T-helper 2 cell (primary cell): Measurements from ENCODE around the gene ZMIZ1.

Source experiments
- DNase-seq, 5 experiments: peaks; one replicate each; pipeline versions ENCODE4 v3.0.0 to v3.0.0-alpha.2; 2012 to 2022

ZMIZ1 gene

DNA sequence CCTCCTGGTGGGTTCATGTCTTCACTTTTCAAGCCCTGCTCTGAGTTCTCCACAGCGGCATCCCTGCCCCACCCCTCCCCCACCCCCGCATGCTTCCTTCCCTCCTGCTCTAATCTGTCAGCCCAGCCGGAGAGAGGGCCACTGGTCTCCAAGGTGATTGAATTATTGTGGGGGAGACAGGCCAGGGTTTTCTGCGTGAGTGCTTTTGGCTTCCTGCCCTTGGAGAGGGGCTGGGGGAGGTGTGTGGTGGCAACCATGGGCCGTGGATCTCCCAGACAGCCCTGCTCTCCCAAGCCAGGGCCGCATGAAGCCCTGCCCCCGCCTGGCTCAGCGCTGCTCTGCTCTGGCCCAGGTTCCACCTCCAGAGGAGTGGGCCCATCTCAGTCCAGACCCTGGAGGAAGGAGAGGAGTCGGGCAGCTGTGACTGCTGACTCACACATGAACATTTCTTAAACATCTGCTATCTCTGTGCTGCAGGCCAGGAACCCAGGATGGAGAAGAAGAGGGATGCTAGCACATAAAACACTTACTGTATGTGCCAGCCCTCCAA lies 109.9 kb downstream of the ZMIZ1 start:
- DNase-seq = no peak

DNA sequence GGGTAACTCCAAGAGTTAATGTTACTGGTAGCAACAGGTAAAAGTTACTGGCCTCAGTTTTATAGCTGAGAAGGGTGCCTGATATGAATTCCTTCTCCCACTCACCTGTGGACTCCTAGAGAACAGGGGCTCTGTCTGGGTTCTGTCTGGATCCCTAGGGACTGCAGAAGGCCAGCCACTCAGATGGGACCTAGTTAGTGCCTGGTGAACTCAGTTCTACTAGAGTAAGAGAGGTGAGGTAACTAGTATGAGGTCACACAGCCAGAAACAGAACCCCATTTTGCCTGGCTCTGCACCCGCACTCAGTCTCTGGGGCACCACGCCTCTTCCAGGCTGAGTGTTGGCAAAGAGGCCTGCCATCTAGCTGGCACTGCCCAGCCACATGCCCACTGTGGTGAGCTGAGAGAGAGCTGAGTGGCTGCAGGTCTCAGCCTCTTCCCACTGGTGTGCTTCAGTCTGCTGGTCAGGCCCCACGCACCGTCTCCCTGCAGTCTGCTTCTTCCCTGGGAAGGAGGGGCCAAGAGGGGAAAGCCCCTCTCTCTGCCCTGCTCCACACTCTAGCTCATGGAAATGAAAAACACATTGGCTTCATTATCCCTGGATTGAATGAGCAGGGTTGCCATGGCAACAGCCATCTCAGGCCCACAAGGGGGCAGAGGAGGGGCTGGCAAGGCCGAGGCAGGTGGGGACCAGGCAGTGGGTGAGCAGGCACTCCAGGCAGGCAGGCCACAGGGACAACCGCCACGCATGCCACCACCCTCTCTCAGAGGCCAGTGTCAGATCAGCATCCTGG lies 110.6 kb downstream of the ZMIZ1 start:
- DNase-seq = no peak

DNA sequence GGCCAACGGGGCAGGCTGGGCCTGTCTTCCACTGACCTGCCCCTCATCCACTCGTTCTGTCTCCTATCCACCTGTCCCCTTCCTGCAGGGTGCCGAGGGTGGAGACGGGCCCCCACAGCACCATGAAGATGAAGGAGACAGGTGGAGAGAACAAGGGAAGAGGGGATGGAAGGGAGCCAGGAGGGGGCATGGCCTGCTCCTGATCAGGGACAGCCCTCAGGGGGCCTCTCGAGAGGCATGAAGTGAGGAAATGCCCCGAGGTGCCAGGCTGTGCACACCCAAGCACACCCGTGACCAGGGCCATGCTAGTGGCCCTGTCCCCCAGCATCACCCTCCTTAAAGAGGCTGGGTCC lies 111.2 kb downstream of the ZMIZ1 start:
- no peak for DNase-seq

DNA sequence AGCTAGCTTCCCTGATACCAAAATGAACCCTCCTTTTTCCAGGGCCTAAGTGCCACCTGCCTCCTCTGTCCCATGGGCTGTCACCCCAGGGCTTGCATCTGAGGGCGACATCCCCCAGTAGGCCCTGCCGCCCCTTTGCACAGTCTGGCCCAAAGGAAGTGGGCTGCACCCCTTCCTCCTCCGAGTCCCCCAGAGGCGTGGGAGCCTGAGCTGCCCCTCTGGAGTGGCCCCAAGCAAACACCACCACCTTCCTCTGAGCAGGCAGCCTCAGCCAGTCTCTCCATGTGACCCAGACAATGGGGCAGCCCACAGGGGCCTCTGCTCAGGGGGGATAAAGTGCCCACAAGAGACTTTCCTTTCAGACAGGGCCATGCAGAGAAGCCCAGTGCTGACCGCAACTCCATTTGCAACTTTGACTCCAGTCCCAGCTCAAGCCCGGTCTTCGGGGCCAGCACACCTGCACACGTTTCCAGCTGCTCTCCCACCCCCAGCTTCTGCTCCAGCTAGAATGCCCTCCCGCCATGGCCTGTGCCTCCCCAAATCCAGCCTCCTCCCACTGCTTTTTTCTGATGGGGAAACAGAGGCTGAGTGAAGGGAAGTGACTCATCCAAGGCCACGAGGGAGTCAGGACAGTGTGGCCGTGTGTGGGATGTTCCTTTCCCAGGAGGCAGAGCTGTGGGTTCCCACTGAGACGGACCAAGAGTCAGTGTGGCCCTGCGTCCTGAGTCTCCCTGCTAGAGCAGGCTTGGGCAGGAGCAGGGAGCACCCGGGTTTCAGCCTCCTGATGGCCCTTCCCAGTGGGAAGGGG lies 111.9 kb downstream of the ZMIZ1 start:
- DNase-seq = no peak

DNA sequence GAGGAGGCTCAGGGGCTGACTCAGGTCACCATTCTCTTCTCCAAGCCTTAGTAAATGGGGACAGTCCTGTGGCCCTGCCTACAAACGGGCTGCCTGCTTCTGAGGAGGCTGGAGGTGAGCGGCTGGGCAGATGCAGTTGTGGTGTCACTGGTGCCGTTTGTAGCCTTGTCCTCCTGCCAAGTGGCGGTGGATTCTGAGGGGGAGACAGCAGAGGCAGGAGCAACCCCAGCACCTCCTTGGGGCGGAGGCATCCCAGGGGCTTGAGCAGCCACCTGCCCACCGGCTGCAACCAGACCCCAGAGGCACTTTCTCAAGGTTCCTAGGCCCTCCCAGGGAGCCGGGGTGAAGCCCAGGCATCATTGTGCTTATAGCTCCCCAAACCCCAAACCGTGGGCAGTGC lies 112.5 kb downstream of the ZMIZ1 start:
- DNase-seq = no peak

DNA sequence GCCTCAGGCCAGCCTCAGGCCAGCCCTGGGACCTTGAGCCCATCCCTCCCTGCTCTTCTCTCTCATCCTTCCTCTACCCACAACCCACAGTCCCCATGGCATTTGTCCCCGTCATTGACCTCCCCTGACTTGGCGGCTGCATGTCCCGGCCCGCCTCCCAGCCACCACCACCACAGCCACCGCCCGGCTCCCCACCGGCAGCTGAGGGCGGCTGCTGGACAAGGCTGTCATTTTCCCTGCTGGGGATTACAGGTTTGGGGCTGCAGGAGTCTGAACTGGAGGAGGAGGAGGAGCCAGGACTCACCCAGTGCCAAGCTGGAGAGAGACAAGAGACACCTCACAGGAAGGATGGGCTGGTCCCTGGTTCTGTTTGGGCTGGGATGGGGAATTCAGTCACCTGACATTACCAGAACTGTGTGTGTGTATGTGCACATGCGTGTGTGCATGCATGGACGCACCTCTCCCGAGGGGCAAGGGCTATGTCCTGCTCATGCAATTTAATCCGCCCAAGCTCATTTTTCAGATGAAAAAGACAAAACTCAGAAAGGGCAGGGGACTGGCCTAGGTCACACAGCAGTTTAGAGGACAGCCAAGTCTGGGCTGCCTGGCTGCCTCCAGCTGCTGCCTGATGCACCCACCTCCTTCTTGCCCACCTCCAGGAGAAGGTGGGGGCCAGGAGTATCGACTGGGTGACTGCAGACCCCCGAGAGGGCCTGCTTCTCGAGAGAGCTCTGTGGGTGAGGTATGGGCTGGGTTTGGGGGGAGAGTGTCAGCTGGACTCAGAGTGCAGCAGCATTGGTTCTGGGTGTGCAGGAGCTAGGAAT lies 113.1 kb downstream of the ZMIZ1 start:
- DNase-seq = no peak

DNA sequence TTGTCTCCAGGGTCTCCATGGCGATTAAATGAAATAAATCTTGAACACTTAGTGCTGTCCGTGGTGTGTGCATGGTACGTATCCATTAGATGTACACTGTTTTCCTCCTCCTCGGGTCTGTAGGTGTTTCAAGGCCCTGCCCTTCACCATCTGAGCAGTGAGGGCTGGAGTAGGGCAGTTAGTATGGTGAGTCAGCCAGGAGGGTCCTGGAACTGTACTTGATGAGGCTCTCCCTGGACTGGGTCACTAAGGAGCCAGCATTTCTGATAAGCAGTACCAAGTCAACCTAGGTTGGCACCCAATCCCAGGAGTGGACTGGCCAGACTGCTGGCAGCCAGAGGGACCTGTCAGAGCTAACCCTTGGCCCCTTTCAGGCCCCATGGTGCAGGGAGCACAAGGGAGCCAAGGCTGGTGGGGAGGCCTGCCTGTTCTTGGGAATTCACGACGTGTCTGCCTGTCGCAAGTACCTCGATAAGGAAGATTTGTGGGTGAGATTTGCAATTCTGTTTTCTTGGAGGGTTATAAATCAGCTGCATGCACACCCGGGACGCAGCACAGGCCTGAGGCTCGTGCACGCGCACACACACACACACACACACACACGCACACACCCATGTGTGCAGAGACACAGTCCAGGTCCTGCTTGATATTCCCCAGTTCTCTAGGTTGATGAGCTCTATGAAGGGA lies 114.2 kb downstream of the ZMIZ1 start:
- no peak for DNase-seq

DNA sequence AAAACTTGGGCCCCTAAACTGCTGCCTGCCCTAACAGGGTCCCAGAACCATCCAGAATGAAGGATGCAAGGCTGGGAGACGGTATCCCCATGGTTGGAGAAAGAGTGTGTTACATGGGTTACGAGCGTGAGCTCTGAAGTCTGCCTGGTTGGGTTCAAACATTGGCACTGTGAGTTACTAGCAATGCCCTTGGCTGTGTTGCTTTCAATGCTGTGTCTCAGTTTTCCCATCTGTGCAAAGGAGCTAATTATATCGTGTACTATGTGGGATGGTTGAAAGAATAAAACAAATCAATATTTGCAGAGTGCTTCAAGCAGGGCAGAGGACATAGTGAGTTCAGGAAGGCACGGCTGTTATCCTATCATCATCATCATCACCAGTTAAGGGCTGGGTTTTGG lies 114.7 kb downstream of the ZMIZ1 start:
- no peak for DNase-seq

DNA sequence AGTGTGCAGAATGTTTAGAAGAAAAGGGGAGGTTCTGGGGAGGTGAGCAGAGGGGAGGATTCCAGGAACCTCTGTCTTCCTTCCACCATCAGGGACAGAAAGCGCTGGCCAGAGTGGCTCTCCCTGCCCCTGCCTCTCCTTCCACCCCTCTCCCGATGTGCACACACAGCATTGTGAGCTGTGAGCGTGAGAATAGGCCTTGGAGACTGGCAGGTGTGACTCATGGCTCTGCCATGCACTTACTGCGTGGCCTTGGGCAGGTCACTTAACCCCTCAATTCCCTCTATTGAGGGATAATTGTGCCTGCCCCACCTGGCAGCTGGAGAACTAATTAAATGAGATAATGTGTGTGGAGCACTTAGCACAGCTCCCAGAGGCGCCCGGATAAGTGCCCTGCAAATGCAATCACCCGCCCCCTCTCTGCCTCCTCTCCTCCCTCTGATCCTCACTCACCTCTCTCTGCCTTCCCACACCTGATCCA lies 115.4 kb downstream of the ZMIZ1 start:
- no peak for DNase-seq

DNA sequence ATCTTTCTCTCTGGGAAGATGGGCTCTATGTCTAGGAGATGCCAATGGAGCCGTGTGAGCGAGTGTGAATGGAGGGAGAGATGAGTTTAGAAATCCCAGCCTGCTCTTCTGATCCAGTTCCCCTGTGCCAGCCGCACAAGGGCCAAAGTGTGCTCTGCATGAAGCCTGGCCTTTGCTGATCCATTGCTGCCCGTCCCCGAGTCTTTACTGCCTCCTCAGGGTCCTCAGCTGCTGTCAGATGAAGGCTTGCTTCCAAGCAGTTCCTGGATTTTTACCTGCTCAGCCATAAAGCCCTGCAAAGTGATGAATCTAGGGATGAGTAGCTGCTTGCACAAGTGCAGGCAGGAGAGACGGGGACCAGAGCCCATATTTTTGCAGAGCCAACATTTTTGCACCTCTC lies 115.9 kb downstream of the ZMIZ1 start:
- no peak for DNase-seq

DNA sequence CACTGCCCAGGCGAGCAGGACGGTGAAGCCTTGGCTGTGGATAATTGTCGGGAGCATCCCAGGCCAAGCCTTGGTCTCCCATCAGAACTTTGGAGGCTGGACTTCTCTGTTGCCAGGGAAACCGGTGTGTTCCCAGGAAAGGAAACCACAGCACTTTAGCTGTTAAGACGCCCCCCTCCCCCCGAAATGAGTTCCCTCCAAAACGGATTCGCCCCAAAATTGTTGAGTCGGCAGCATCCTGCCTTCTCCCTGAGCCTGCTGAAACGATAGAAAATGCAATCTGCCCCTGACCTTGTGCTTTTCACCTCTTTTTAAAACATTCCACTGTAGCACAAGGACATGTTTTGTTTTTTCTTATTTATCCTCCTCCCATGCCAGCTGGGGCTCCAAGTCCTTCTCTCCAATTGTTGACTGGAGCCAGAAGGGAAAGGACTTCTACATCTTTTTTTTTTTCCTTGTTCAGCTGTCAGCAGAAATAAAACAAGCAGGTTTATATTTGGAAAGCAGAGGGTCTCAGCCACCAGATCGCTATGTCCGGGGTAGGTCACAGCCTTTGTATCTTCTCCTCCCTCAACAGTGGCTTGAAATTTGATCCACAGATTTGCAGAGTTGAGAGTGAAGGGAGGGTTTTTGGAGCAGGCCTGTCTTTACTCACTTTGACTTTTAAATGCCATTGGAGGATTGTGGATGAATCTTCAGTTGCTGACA lies 116.5 kb downstream of the ZMIZ1 start:
- DNase-seq = no peak

DNA sequence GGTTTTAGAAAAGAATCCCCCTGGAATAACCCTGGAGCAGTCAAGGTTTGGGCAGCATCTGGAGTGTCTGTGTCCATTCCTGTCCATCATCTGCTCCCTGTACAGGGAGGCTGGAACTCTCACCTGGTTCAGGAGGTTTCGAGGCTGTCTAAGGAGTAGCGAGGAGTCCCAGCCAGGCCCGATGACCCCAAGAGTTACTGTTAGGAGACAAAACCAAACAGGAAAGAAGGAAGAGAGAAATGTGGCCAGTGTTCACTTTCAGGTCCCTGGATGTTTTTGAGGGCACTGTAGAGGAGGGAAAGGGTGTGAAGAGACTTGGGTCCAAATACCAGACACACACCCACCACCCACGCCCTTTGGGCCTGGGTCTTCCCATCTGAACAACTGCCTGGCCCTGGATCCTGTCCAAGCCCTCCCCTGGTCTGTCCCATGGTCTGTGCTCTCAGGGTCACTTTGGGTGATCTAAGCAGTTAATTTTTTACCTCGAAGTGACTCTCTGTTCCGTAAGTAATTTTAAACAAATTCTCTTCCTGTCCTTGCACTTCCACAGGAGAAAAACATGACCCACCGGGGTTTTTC lies 117.1 kb downstream of the ZMIZ1 start:
- DNase-seq = no peak

DNA sequence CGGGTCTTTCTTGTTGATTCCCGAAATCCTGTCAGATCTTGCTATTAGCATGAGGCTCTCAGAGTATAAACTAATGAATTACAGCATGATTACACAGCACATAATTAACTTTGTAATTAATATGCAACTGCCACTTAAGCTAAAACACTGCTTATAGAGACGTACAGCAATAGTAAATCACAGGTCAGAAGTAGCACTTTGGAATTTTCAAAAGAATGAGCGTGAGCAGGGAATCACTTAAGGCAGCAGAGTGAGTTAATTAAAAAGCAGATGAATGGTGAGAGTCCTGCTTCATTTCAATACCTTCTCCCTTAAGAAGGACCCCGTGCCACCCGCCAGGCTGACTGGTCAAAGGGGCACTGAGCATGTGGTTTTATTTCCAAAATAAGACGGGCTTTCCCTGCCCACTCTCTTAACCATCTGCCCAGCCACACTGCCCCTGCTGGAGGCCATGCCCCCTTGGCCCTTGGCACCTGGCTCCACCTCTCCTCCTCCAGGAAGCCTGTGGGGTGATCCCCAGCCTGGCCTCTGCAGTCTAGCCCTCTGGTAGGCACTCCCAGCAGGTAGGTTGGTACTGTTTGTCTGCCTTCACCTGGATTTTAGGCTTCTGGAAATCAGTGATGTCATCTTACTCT lies 117.8 kb downstream of the ZMIZ1 start:
- DNase-seq = no peak

DNA sequence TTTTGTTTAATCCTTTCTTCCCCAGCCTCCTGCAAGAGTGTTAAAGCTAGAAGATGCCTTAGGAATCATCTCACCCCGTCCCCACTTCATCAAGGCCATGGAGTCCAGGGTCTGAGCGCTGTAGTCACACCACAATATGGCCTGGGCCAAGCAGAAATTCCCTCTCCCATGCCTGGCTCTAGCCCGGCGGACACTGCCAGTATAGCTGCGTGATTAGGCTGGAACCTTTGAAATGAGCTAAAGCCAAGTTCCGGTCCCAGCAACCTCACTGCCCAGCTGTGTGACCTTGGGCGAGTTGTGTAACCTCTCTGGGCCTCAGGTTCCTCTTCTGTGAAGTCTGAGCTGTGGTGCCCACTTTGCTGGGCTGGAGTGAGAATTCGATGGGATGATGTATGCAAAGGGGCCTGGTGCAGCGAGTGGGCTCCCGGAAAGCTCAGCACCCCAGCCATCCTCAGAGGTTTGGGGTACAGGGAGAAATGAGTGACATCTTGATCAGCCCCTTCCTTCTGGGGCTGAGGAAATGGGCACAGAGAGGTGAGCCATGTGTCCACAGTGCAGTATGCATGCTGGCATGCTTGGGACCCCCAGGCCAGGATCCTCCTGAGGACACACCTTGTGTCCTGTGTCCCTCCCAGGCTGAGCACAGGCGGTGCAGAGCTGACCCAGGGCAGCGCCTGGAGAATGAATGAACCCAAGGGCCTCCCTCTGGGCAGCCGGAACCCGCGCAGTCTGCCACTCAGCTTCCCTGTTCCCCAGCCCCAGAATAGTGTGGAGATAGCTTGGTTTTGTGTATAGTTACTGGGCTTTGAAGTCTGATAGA lies 118.6 kb downstream of the ZMIZ1 start:
- no peak for DNase-seq

DNA sequence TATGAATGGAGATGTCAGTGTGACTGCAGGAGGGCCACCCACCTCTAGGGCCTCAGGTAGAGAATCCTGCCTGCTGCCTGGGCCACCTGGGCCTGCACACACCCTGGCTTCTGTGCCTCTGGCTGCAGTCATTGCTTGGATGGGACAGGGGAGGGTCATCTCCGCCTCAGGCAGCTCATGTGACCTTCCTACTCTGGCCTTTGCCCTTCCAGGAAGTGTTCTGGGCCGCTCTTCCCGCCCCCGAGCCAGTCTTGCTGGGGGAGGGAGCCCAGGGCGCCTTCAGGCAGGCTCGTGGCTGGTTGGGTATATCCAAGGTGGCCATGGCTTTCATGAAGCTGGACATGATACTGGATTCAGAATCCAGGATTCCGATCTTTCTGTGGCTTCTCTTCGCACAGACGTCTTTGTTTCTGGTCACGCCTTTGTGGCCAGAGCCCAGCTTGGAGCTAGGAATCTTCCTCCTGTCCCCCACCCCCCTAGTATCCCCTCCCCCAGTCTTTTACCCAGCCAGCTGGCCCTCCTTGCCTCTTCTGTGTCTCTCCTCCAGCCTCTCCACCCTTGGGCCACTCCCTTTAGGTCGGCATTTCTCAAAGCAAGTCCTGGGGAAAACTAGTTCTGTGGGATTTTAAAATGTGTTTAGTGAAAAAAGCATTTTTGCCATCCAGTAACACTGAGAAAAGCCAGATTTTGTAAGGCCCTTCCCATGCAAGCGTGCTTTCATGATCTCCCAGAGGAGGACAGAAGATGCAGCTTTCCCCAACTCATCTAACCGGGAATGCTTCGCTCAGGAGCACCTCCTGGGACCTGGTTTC lies 119.6 kb downstream of the ZMIZ1 start:
- DNase-seq = no peak

DNA sequence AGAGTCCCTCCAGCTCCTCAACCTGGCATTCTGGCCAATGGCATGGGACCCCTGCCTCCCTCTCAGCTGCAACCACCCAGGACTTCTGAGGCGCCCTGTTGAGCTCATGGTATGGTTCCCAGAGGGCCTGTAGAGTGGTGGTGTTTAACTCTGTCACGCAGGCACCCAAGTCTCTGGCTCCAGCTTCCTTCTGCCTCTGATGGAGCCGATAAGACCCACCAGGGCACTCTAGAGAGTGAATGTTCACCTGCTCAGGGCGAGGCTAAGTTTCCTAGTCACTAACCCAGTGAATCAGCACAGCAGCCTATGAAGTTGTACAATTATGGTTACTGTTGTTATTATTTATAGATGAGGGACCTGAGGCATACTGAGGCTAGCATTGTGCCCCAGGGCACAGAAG lies 120.4 kb downstream of the ZMIZ1 start:
- no peak for DNase-seq

DNA sequence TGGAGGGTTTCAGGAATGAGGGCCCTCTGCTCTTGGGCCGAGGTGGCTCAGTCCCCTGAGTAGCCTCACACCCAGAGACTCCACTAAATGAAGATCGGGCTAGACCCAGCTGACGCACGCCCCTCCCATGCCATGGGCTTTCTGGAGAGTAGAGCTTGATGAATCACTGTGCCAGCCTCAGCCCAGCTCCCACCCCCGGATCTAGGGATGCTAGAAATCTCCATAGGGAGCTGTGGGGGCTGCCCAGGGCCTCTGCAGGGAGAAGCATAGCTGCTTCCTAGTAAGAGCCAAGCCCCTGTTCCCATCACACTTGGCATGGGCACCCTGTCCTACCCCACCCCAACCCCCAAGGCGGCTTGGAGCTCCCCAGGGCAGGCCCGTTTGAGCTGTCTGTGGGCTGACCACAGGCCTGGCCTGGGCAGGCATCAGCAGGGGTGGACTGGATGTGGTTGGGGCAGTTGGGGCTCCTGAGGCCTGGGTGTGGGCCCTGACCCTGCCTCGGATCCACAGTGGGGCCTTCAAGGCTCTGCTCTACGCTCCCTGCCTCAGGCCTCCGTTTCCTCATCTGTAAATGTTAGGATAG lies 121.2 kb downstream of the ZMIZ1 start:
- DNase-seq = no peak

DNA sequence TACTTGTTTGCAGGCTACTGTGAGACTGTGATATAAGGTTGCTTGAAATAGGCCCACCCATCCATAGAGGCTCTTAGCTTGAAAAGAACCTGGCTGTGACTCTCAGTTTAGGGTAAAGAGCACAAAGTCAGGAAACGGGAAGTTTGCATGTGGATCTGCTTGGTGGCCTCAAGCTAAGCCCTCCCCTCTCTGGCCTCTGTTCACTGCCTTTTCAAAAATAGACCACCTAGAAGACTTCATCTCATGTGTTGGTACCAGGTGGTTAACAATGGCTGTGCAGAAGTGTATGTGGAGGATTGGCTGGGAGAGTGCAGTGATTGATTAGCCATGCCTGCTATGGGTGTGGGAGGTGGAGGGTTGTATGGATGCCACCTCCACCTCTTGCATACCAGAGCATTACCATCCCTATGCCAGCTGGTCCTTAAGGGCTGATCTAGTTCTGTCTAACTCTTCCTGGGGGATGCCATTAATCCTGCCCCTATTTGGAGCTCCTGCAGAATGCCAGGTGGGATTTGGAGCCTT lies 122.0 kb downstream of the ZMIZ1 start:
- DNase-seq = no peak
